Adrenal gland (tissue), 12 donors: ENCODE results near the gene PTCHD4. TPM values are rescaled to one million over a fixed set of nuclear protein-coding genes. Genes with fewer than 3 reads are reported as not detected.

ENCODE experiments used
- DNase-seq, 7 donors: peaks; one replicate each; pipeline ENCODE4 v3.0.0-alpha.2; 2019 to 2020
- H3K27ac ChIP-seq, 5 donors: fragments of 200-600 bp; sonication (generic) in 4 of 5; 1 replicate in 3 of 5; 2 replicates in 2 of 5; pipeline versions ENCODE4 v1.5.1 to v1.8.0; 2016 to 2020; ENCODE audit warnings: mild to moderate bottlenecking in 1 of 5
- H3K27me3 ChIP-seq: fragments of 200-600 bp; 2 replicates; pipeline ENCODE4 v1.8.0; 2021
- H3K36me3 ChIP-seq, 2 donors: fragments of 200-600 bp; replicated peaks in 1 of 2; 1 replicate in 1 of 2; 2 replicates in 1 of 2; pipeline versions ENCODE4 v1.5.1 to v1.8.0; 2018 to 2022
- H3K4me1 ChIP-seq, 2 donors: fragments of 200-600 bp; replicated peaks in 1 of 2; 1 replicate in 1 of 2; 2 replicates in 1 of 2; pipeline versions ENCODE4 v1.5.1 to v1.8.0; 2018 to 2021
- H3K4me3 ChIP-seq, 4 donors: fragments of 200-600 bp; sonication (generic) in 3 of 4; one replicate each; pipeline ENCODE4 v1.5.1; 2016 to 2018
- H3K9me3 ChIP-seq, 3 donors: fragments of 200-600 bp; sonication (generic) in 1 of 3; replicated peaks in 1 of 3; 1 replicate in 2 of 3; 2 replicates in 1 of 3; pipeline versions ENCODE4 v1.5.1 to v1.8.0; 2016 to 2021
- CTCF ChIP-seq, 6 experiments: fragments of 450-650 bp in 4 of 6; fragments of 200-600 bp in 2 of 6; sonication (generic) in 1 of 6; IDR thresholded peaks; 1 replicate in 5 of 6; 2 replicates in 1 of 6; pipeline versions ENCODE4 v1.5.1 to v1.8.0; 2016 to 2021; ENCODE audit warnings: antibody characterized with exemption in 6 of 6, mild to moderate bottlenecking in 2 of 6, moderate library complexity in 1 of 6
- POLR2A ChIP-seq, 2 donors: fragments of 450-650 bp; IDR thresholded peaks; one replicate each; pipeline ENCODE4 v1.6.1; 2017; ENCODE audit warnings: antibody characterized with exemption in 2 of 2, mild to moderate bottlenecking in 2 of 2, moderate library complexity in 1 of 2
- WGBS, 4 donors: extraction: QIAGEN DNeasy Blood & Tissue Kit in 2 of 4; methylation state at CpG; one replicate each; pipeline versions ENCODE4 v1.1.5 to v1.1.7; 2013 to 2017; 5-methylcytosine and 5-hydroxymethylcytosine counted together
- intact Hi-C, 2 donors: fragments of 100-400 bp; cut with DNase I; formaldehyde crosslinking; loops; one replicate each; pipeline versions ENCODE4 v1.14.1 to v1.15.0; 2022 to 2023
- polyA plus RNA-seq, 3 donors: library from polyadenylated mRNA; stranded (reverse); fragments of 200-250 nt in 2 of 3; fragments of 350-450 nt in 1 of 3; fragmentation: Illumina TruSeq in 1 of 3; extraction: RNeasy Lipid Tissue Mini Kit (QIAGEN cat#74804) in 1 of 3; gene quantifications; one replicate each; pipeline ENCODE4 v1.2.3, GENCODE V29; 2013 to 2014
- total RNA-seq, 9 donors: library from RNA; depleted of rRNA in 4 of 9; stranded (reverse); fragments of >200 nt in 4 of 9; fragments of 120-200 nt in 1 of 9; fragmentation: NEBNext Ultra II Directional in 1 of 9; extraction: Animal tissue kit (Norgen Biotek cat#: 25700) in 1 of 9; gene quantifications; one replicate each; pipeline versions ENCODE4 v1.1.0 to v1.2.4, GENCODE V29; 2013 to 2023
- donor health status: healthy with polysubstance abuse.
- donor health status: Bipolar disorder and iron deficiency.
- donor health status: DM: yes; HTN: yes; CAD: no.
- donor health status: DM: no; HTN: no; CAD: no.
- donor health status: DM: no; HTN: no; CAD: no.
- donor health status: DM: yes; HTN: yes; CAD: no.

PTCHD4 gene
- total and polyA plus RNA-seq, 12 donors, result 0.07 to 1.7 (median 0.27) TPM

- intact Hi-C loops, result no loop called here
These were observed 43.1 kb downstream of the PTCHD4 start for GRCh38 chr6:48067886-48068277.

GRCh38 chr6:48067148-48067712 lies 43.8 kb downstream of the PTCHD4 start:
- Histone ChIP-seq H3K4me3 (no peak overlapping the region), H3K36me3 (no peaks in the 10 kb centered on the region), H3K9me3 (no peaks in the 10 kb centered on the region), H3K27ac (no peak overlapping the region), H3K4me1 (no peaks in the 10 kb centered on the region), H3K27me3 (peaks cover 27% of the 10 kb centered on the region)
- no peak for DNase-seq
- TF ChIP-seq CTCF (IDR thresholded peaks at IDR 0.05) (no peak), POLR2A (IDR thresholded peaks at IDR 0.05) (no peak)
- 43 to 61% (median 58%) methylated on average over 3 of the region's 3 CpGs for whole genome bisulfite sequencing, 4 donors
- intact Hi-C loops, result no loop called here

More at GRCh38 chr6:48067886-48068277, 43.1 kb downstream of the PTCHD4 start:
- TF ChIP-seq CTCF (IDR thresholded peaks at IDR 0.05) (no peak), POLR2A (IDR thresholded peaks at IDR 0.05) (no peak)
- Histone ChIP-seq H3K4me1 (no peaks in the 10 kb centered on the region), H3K27ac (no peak overlapping the region), H3K27me3 (peaks cover 27% of the 10 kb centered on the region), H3K36me3 (no peaks in the 10 kb centered on the region), H3K9me3 (no peaks in the 10 kb centered on the region), H3K4me3 (no peak overlapping the region)
- DNase-seq, result no peak
- 12 to 31% (median 24%) methylated on average over 2 to 4 of the region's 4 CpGs for WGBS, 4 donors

GRCh38 chr6:48061265-48061990 lies 49.6 kb downstream of the PTCHD4 start:
- TF ChIP-seq CTCF (IDR thresholded peaks at IDR 0.05) (no peak), POLR2A (IDR thresholded peaks at IDR 0.05) (no peak)
- Histone ChIP-seq H3K36me3 (no peaks in the 10 kb centered on the region), H3K27ac (no peak overlapping the region), H3K27me3 (no peaks in the 10 kb centered on the region), H3K4me3 (no peak overlapping the region), H3K9me3 (no peaks in the 10 kb centered on the region), H3K4me1 (no peaks in the 10 kb centered on the region)
- intact Hi-C loops, result no loop called here
- 56 to 61% (median 59%) methylated on average over 3 of the region's 3 CpGs for WGBS, 4 donors
- DNase-seq, result no peak
